Dendritic cell treated with granulocyte-macrophage colony-stimulating factor and Interleukin-4, amounts not matched to agents 40 ng/mL and 50 ng/mL, for 4 days (primary cell): ENCODE results near the gene RRP9.
"Not testable (repeated sequence)": the region's sequence is repeated elsewhere in the genome, so short reads cannot be mapped to it uniquely, and the experiment has no call there.

ENCODE experiments used
- H3K27ac Mint-ChIP-seq: one replicate; pipeline ENCODE4 v1.8.0; 2022; ENCODE audit warnings: mild to moderate bottlenecking, mixed read lengths
- H3K27me3 Mint-ChIP-seq: one replicate; pipeline ENCODE4 v1.8.0; 2022; ENCODE audit warnings: mild to moderate bottlenecking, mixed read lengths
- H3K36me3 Mint-ChIP-seq: one replicate; pipeline ENCODE4 v1.8.0; 2022; ENCODE audit warnings: low read depth, mixed read lengths
- H3K4me1 Mint-ChIP-seq: one replicate; pipeline ENCODE4 v1.8.0; 2022; ENCODE audit warnings: low read depth, mixed read lengths
- H3K4me3 Mint-ChIP-seq: one replicate; pipeline ENCODE4 v1.8.0; 2022; ENCODE audit warnings: mild to moderate bottlenecking, moderate library complexity, mixed read lengths
- H3K9me3 Mint-ChIP-seq: one replicate; pipeline ENCODE4 v1.8.0; 2022; ENCODE audit warnings: mixed read lengths
- intact Hi-C: fragments of 100-400 bp; cut with micrococcal nuclease; formaldehyde crosslinking; loops from one replicate; pipeline ENCODE4 v1.15.0; 2022

The RRP9 gene

DNA sequence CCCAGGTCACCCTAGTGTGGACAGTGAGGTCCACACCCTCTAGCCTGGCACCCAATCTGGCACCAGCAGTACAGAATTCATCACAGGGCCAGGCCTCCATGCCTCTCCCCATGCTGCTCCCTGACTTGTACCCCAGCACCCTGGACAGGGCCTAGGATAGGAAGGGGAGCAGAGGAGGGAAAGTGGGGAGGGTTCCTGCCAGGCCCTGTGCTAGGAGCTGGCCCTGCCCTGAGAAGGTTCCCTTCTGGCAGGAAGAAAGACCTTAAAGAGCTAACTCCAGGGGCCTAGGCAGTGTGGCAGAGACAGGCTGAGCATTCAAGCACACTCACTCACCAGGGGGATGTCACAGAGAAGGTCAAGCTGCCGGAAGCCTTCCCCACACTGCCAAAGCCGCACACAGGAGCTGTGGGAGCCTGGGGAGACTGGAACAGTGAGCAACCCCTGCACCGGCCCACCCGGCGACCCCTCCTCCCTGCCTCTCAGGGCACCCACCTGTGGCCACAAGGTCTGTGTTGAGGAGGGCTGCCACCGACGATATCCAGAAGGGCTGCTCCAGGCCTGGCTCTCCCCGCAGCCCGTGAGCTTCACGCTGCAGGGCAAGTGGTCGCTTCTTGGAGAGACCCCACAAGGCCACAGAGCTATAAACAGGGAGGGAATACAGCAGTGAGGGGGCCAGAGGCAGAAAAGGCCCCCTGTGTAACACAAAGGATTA is 7.4 kb downstream of the RRP9 start:
- H3K36me3 Mint-ChIP-seq, result peaks cover 78% of the 10 kb centered on the region
- no peaks in the 10 kb centered on the region for H3K27me3 Mint-ChIP-seq
- H3K9me3 Mint-ChIP-seq, result no peaks in the 10 kb centered on the region
- intact Hi-C loops, result no loop called here
- no peak overlapping the region for H3K27ac Mint-ChIP-seq
- peaks cover 12% of the 10 kb centered on the region for H3K4me1 Mint-ChIP-seq
- no peak overlapping the region for H3K4me3 Mint-ChIP-seq

DNA sequence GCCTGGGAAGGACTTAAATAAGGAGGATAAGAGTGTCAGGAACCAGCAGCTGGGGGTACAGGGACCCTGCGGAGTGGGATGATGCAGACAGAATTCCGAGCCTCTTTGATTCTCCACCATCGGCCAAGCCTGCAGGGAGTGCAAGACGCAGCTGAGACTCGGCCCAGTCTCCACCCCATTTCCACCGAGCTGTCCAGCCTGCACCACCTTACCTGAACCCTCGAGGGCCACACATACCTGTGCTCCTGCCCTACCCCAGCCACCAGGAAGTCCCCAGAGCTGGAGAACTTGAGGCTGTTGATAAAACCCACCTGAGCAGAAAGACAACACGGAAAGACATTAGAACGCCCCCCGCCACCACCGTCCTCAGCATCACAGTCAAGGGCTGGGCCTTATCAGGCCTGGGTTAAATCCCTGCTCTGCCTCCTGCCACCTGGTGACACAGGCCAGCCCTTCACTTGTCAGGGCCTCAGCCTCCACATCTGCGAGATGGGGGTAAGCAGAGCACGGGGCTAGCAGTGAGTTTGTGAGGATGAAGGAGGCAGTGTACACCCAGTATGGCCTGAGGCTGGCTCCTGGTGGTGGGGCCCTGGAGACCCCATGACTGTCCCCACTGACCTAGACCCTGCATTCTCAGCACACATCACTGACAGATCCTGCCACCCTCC is 8.1 kb downstream of the RRP9 start:
- no peak overlapping the region for H3K27ac Mint-ChIP-seq
- H3K9me3 Mint-ChIP-seq, result no peaks in the 10 kb centered on the region

GRCh38 chr3:51932471-51933370 is 9.0 kb downstream of the RRP9 start:
- Mint-ChIP-seq H3K9me3 (no peaks in the 10 kb centered on the region), H3K4me1 (peaks cover 11% of the 10 kb centered on the region), H3K27ac (no peak overlapping the region), H3K4me3 (no peak overlapping the region), H3K36me3 (peaks cover 62% of the 10 kb centered on the region), H3K27me3 (peaks cover 2% of the 10 kb centered on the region)
- intact Hi-C loops, result no loop called here

More for the DNA sequence above, 8.1 kb downstream of the RRP9 start:
- Mint-ChIP-seq H3K4me3 (no peak overlapping the region), H3K27me3 (no peaks in the 10 kb centered on the region), H3K4me1 (peaks cover 11% of the 10 kb centered on the region), H3K36me3 (peaks cover 71% of the 10 kb centered on the region)
- intact Hi-C loops, result no loop called here

GRCh38 chr3:51931756-51932155 is 9.9 kb downstream of the RRP9 start:
- Mint-ChIP-seq H3K36me3 (peaks cover 53% of the 10 kb centered on the region), H3K4me3 (no peak overlapping the region), H3K27me3 (peaks cover 2% of the 10 kb centered on the region), H3K4me1 (peaks cover 6% of the 10 kb centered on the region), H3K27ac (no peak overlapping the region), H3K9me3 (no peaks in the 10 kb centered on the region)
- intact Hi-C loops, result no loop called here

DNA sequence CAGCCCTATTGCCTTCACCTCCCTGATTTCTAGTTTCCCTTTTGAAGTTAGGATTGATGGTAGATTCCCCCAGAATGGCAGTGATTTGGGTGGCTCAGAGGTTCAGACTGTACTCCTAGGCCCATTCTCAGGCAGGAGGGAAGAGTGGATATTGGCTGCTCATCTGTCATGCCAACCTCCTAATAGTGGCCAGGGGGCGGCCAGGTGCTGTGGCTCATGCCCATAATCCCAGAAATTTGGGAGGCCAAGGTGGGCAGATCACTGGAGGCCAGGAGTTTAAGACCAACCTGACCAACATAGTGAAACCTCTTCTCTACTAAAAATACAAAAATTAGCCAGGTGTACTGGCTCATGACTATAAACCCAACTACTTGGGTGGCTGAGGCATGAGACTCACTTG is 11.3 kb downstream of the RRP9 start:
- H3K4me3 Mint-ChIP-seq, result no peak overlapping the region
- peaks cover 7% of the 10 kb centered on the region for H3K27me3 Mint-ChIP-seq
- H3K27ac Mint-ChIP-seq, result no peak overlapping the region
- H3K36me3 Mint-ChIP-seq, result peaks cover 40% of the 10 kb centered on the region
- peaks cover 6% of the 10 kb centered on the region for H3K4me1 Mint-ChIP-seq
- H3K9me3 Mint-ChIP-seq, result no peaks in the 10 kb centered on the region
- intact Hi-C loops, result no loop called here

DNA sequence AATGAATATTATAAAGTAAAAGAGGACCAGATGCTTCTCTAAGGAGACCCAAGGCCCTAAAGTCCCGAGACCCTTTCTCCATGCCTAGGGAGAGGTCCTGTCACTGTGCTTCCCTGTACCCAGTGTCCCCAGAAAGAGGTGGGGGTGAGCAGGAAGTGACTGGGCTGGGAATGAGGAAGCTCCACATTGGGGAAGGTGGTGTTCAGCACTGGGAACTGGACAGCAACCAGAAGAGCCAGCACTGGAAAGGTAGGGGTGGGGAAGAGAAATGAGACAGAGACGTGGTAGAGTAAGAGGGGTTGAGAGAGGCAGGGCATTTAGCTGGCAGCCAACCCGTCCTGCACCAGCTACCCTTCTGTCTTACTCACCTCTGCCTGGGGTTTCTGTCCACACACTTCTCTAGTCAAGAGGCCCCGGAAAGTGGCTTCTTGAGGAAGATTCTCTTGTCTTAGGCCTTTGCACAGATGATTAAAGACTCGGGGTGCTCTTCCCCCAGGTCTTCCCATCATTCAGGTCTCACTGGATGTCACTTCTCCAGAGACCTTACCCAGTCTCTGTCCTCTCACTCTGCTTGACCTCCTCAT is 12.2 kb downstream of the RRP9 start:
- Mint-ChIP-seq H3K27ac (no peak overlapping the region), H3K9me3 (no peaks in the 10 kb centered on the region), H3K4me1 (peaks cover 6% of the 10 kb centered on the region), H3K4me3 (no peak overlapping the region), H3K36me3 (peaks cover 30% of the 10 kb centered on the region), H3K27me3 (peaks cover 7% of the 10 kb centered on the region)
- intact Hi-C loops, result no loop called here

GRCh38 chr3:51928981-51929380 is 12.7 kb downstream of the RRP9 start:
- intact Hi-C loops, H3K4me3 Mint-ChIP-seq, H3K27me3 Mint-ChIP-seq, H3K27ac Mint-ChIP-seq, H3K9me3 Mint-ChIP-seq, H3K4me1 Mint-ChIP-seq: not testable (repeated sequence)
- H3K36me3 Mint-ChIP-seq, result peaks cover 25% of the 10 kb centered on the region

- Mint-ChIP-seq H3K27ac (no peak overlapping the region), H3K4me3 (no peak overlapping the region), H3K4me1 (peaks cover 6% of the 10 kb centered on the region), H3K36me3 (peaks cover 20% of the 10 kb centered on the region), H3K9me3 (no peaks in the 10 kb centered on the region), H3K27me3 (peaks cover 7% of the 10 kb centered on the region)
- intact Hi-C loops, result no loop called here
Measured at GRCh38 chr3:51928438-51928837, 13.3 kb downstream of the RRP9 start.

- H3K36me3 Mint-ChIP-seq, result peaks cover 8% of the 10 kb centered on the region
- intact Hi-C loops, result no loop called here
- H3K9me3 Mint-ChIP-seq, result no peaks in the 10 kb centered on the region
- peaks cover 7% of the 10 kb centered on the region for H3K27me3 Mint-ChIP-seq
- no peak overlapping the region for H3K4me3 Mint-ChIP-seq
- peaks cover 6% of the 10 kb centered on the region for H3K4me1 Mint-ChIP-seq
- H3K27ac Mint-ChIP-seq, result no peak overlapping the region
Measured at GRCh38 chr3:51927061-51927977, 14.4 kb downstream of the RRP9 start.

- no peaks in the 10 kb centered on the region for H3K36me3 Mint-ChIP-seq
- no peaks in the 10 kb centered on the region for H3K9me3 Mint-ChIP-seq
- H3K4me1 Mint-ChIP-seq, result no peaks in the 10 kb centered on the region
- intact Hi-C loops, result no loop called here
- no peak overlapping the region for H3K4me3 Mint-ChIP-seq
- peaks cover 14% of the 10 kb centered on the region for H3K27me3 Mint-ChIP-seq
- no peak overlapping the region for H3K27ac Mint-ChIP-seq
Measured at GRCh38 chr3:51921081-51921578, 20.6 kb downstream of the RRP9 start.

DNA sequence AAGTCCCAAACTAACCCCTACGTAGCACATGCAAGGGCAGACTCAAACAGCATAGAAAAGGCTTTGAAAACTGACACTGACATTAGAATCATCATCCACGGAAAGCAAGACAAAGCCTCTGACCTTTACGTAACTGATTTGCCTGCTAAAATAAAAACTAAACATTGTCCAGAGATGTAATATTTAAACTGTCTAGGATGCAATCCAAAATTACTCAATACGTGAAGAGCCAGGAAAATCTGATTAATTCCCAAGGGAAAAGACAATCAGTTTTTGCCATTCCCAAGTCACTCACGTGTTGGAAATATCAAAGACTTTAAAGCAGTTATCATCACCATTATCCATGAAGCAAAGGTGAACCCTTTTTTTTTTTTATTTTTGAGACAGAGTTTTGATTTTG is 25.3 kb downstream of the RRP9 start:
- no peaks in the 10 kb centered on the region for H3K4me1 Mint-ChIP-seq
- H3K27me3 Mint-ChIP-seq, result peaks cover 12% of the 10 kb centered on the region
- H3K27ac Mint-ChIP-seq, result no peak overlapping the region
- no peak overlapping the region for H3K4me3 Mint-ChIP-seq
- intact Hi-C loops, result no loop called here
- no peaks in the 10 kb centered on the region for H3K36me3 Mint-ChIP-seq
- no peaks in the 10 kb centered on the region for H3K9me3 Mint-ChIP-seq

- intact Hi-C loops, result no loop called here
Measured at GRCh38 chr3:51908026-51908425, 33.7 kb downstream of the RRP9 start.

More at GRCh38 chr3:51908026-51908425, 33.7 kb downstream of the RRP9 start:
- no peak overlapping the region for H3K27ac Mint-ChIP-seq
- H3K27me3 Mint-ChIP-seq, result peaks cover 9% of the 10 kb centered on the region
- peaks cover 23% of the 10 kb centered on the region for H3K9me3 Mint-ChIP-seq
- no peak overlapping the region for H3K4me3 Mint-ChIP-seq
- no peaks in the 10 kb centered on the region for H3K4me1 Mint-ChIP-seq
- no peaks in the 10 kb centered on the region for H3K36me3 Mint-ChIP-seq
